Spleen (tissue), 11 donors: ENCODE measurements around the gene TBXAS1. TPM values are rescaled to one million over a fixed set of nuclear protein-coding genes. Genes with fewer than 3 reads are reported as not detected.

ENCODE experiments used
- DNase-seq: peaks from one replicate; pipeline ENCODE4 v3.0.0-alpha.2; 2020
- H3K27ac ChIP-seq, 8 donors: fragments of 200-600 bp; sonication (generic) in 7 of 8; 1 replicate in 4 of 8; 2 replicates in 4 of 8; pipeline versions ENCODE4 v1.5.0 to v1.8.0; 2016 to 2021; ENCODE audit warnings: inconsistent platforms in 4 of 8, mild to moderate bottlenecking in 4 of 8, moderate library complexity in 1 of 8
- H3K27me3 ChIP-seq, 7 donors: fragments of 200-600 bp; sonication (generic) in 6 of 7; replicated peaks in 1 of 7; 1 replicate in 4 of 7; 2 replicates in 3 of 7; pipeline versions ENCODE4 v1.5.0 to v1.8.0; 2016 to 2021; ENCODE audit warnings: inconsistent platforms in 3 of 7, mild to moderate bottlenecking in 1 of 7
- H3K36me3 ChIP-seq, 6 donors: fragments of 200-600 bp; sonication (generic) in 5 of 6; 1 replicate in 4 of 6; 2 replicates in 2 of 6; pipeline versions ENCODE4 v1.5.0 to v1.8.0; 2016 to 2021; ENCODE audit warnings: inconsistent platforms in 2 of 6
- H3K4me1 ChIP-seq, 6 donors: fragments of 200-600 bp; sonication (generic) in 5 of 6; 1 replicate in 3 of 6; 2 replicates in 3 of 6; pipeline versions ENCODE4 v1.5.0 to v1.8.0; 2016 to 2021; ENCODE audit warnings: inconsistent platforms in 3 of 6
- H3K4me3 ChIP-seq, 8 donors: fragments of 200-600 bp; sonication (generic) in 7 of 8; 1 replicate in 4 of 8; 2 replicates in 4 of 8; pipeline versions ENCODE4 v1.5.0 to v1.8.0; 2016 to 2021; ENCODE audit warnings: inconsistent platforms in 4 of 8, mild to moderate bottlenecking in 4 of 8, moderate library complexity in 2 of 8
- H3K9me3 ChIP-seq, 8 donors: fragments of 200-600 bp; sonication (generic) in 7 of 8; 1 replicate in 4 of 8; 2 replicates in 4 of 8; pipeline versions ENCODE4 v1.5.0 to v1.8.0; 2016 to 2021; ENCODE audit warnings: inconsistent platforms in 4 of 8
- CTCF ChIP-seq, 11 experiments: fragments of 200-600 bp in 7 of 11; fragments of 450-650 bp in 4 of 11; sonication (generic) in 4 of 11; IDR thresholded peaks in 8 of 11; conservative IDR thresholded peaks in 3 of 11; 1 replicate in 7 of 11; 2 replicates in 4 of 11; pipeline versions ENCODE4 v1.4.0 to v1.8.0; 2016 to 2021; ENCODE audit warnings: antibody characterized with exemption in 11 of 11, inconsistent platforms in 4 of 11, mild to moderate bottlenecking in 1 of 11
- POLR2A ChIP-seq, 3 donors: fragments of 450-650 bp; IDR thresholded peaks; one replicate each; pipeline ENCODE4 v1.5.1; 2017; ENCODE audit warnings: antibody characterized with exemption in 3 of 3, mild to moderate bottlenecking in 1 of 3
- POLR2AphosphoS5 ChIP-seq, 3 donors: sonication (generic); formaldehyde crosslinking; IDR thresholded peaks; one replicate each; pipeline ENCODE4 v1.5.1; 2017; ENCODE audit warnings: antibody characterized with exemption in 3 of 3
- WGBS, 5 donors: extraction: QIAGEN DNeasy Blood & Tissue Kit in 3 of 5; methylation state at CpG; one replicate each; pipeline versions ENCODE4 v1.1.5 to v1.1.7; 2013 to 2018; 5-methylcytosine and 5-hydroxymethylcytosine counted together
- intact Hi-C: fragments of 100-400 bp; cut with DNase I; formaldehyde crosslinking; loops from one replicate; pipeline ENCODE4 v1.15.0; 2023; ENCODE audit warnings: low total_unique reads
- polyA plus RNA-seq, 3 donors: library from polyadenylated mRNA; stranded (reverse); fragments of 200-250 nt; gene quantifications; one replicate each; pipeline ENCODE4 v1.2.1, GENCODE V29; 2013
- total RNA-seq, 7 donors: library from RNA; depleted of rRNA in 3 of 7; stranded (reverse); fragments of >200 nt in 3 of 7; fragmentation: NEBNext Ultra II Directional in 4 of 7; extraction: Animal tissue kit (Norgen Biotek cat#: 25700) in 4 of 7; gene quantifications; one replicate each; pipeline versions ENCODE4 v1.1.0 to v1.2.1, GENCODE V29; 2016 to 2021
- donor health status: healthy with polysubstance abuse.
- donor health status: DM: no; HTN: no; CAD: no; lungs with moderate emphysema.
- donor health status: DM: no; HTN: no; CAD: no.
- donor health status: Bipolar disorder and iron deficiency.
- donor health status: healthy.
- donor health status: DM: no; HTN: no; CAD: no.
- donor health status: DM: yes; HTN: yes; CAD: no.

TBXAS1 gene
- total and polyA plus RNA-seq, 10 donors: 19.8 to 287 (median 147) TPM

- H3K4me1 ChIP-seq: peaks cover 29 to 100% (median 46%) of the 10 kb centered on the region in 6 donors
- H3K27me3 ChIP-seq: no peaks in the 10 kb centered on the region
- H3K36me3 ChIP-seq: peaks cover 0 to 65% (median 10%) of the 10 kb centered on the region in 6 donors
- H3K27ac ChIP-seq: peak overlapping the region in 1 of 8 donors; percentile 26
- no peak for TF ChIP-seq CTCF (IDR thresholded peaks at IDR 0.05 in 8 of 11, conservative IDR thresholded peaks at IDR 0.05 in 3 of 11)
- TF ChIP-seq POLR2AphosphoS5 (IDR thresholded peaks at IDR 0.05): no peak
- no peak for TF ChIP-seq POLR2A (IDR thresholded peaks at IDR 0.05)
- intact Hi-C loops: no loop called here
- DNase-seq: no peak
- 91 to 94% (median 93%) methylated on average over 5 of the region's 5 CpGs for WGBS, 5 donors
- no peaks in the 10 kb centered on the region for H3K9me3 ChIP-seq
- H3K4me3 ChIP-seq: no peak overlapping the region
Measured at GRCh38 chr7:140056431-140057142, 227.5 kb downstream of the TBXAS1 start.

GRCh38 chr7:140057143-140057535, 228.1 kb downstream of the TBXAS1 start:
- TF ChIP-seq POLR2A (IDR thresholded peaks at IDR 0.05) (no peak), POLR2AphosphoS5 (IDR thresholded peaks at IDR 0.05) (no peak)
- no peak for DNase-seq
- peaks cover 32 to 100% (median 51%) of the 10 kb centered on the region in 6 donors for H3K4me1 ChIP-seq
- intact Hi-C loops: no loop called here
- H3K27ac ChIP-seq: peak overlapping the region in 1 of 8 donors; percentile 26
- no peak overlapping the region for H3K4me3 ChIP-seq
- no peaks in the 10 kb centered on the region for H3K9me3 ChIP-seq
- WGBS, 5 donors: 88 to 98% (median 95%) methylated on average over 3 of the region's 3 CpGs
- H3K27me3 ChIP-seq: no peaks in the 10 kb centered on the region
- peaks cover 0 to 59% (median 10%) of the 10 kb centered on the region in 6 donors for H3K36me3 ChIP-seq

- TF ChIP-seq CTCF (IDR thresholded peaks at IDR 0.05 in 8 of 11, conservative IDR thresholded peaks at IDR 0.05 in 3 of 11) (no peak), POLR2AphosphoS5 (IDR thresholded peaks at IDR 0.05) (no peak), POLR2A (IDR thresholded peaks at IDR 0.05) (no peak)
- Histone ChIP-seq H3K27ac (no peak overlapping the region), H3K4me1 (peaks cover 32 to 92% (median 54%) of the 10 kb centered on the region in 6 donors)
Measured at GRCh38 chr7:140058517-140058916, 229.5 kb downstream of the TBXAS1 start.

GRCh38 chr7:140059273-140060242, 230.5 kb downstream of the TBXAS1 start:
- Histone ChIP-seq H3K4me3 (no peak overlapping the region), H3K4me1 (peaks cover 27 to 86% (median 45%) of the 10 kb centered on the region in 6 donors), H3K27me3 (no peaks in the 10 kb centered on the region), H3K27ac (peak overlapping the region in 6 of 8 donors; percentile 38 to 98 (median 94)), H3K9me3 (no peaks in the 10 kb centered on the region), H3K36me3 (peaks cover 0 to 35% (median 10%) of the 10 kb centered on the region in 6 donors)
- TF ChIP-seq POLR2AphosphoS5 (IDR thresholded peaks at IDR 0.05) (no peak), CTCF (IDR thresholded peaks at IDR 0.05 in 8 of 11, conservative IDR thresholded peaks at IDR 0.05 in 3 of 11) (no peak), POLR2A (IDR thresholded peaks at IDR 0.05) (no peak)
- no peak for DNase-seq
- WGBS, 5 donors: 75 to 87% (median 82%) methylated on average over 12 of the region's 12 CpGs
- intact Hi-C loops: no loop called here

More at GRCh38 chr7:140058517-140058916, 229.5 kb downstream of the TBXAS1 start:
- WGBS, 5 donors: 72 to 81% (median 75%) methylated on average over 7 of the region's 7 CpGs
- intact Hi-C loops: no loop called here
- peaks cover 0 to 46% (median 10%) of the 10 kb centered on the region in 6 donors for H3K36me3 ChIP-seq
- DNase-seq: no peak
- H3K27me3 ChIP-seq: no peaks in the 10 kb centered on the region
- H3K4me3 ChIP-seq: no peak overlapping the region
- H3K9me3 ChIP-seq: no peaks in the 10 kb centered on the region
